ENCODE data around the gene PSMA5.
"Not testable (repeated sequence)": the region's sequence is repeated elsewhere in the genome, so short reads cannot be mapped to it uniquely, and the experiment has no call there.

Gene PSMA5

GRCh38 chr1:109426281-109427170 is at the start of gene PSMA5:
Gene PSMA5, minus strand, starts transcription at chr1:109426448. Its CDS starts 118 bp downstream, at chr1:109426330.
- DNase-seq = peak; percentile 84 to 90 (median 86)

- DNase-seq = no peak
These were observed 49.0 kb upstream of the PSMA5 start for GRCh38 chr1:109475261-109475660.

DNA sequence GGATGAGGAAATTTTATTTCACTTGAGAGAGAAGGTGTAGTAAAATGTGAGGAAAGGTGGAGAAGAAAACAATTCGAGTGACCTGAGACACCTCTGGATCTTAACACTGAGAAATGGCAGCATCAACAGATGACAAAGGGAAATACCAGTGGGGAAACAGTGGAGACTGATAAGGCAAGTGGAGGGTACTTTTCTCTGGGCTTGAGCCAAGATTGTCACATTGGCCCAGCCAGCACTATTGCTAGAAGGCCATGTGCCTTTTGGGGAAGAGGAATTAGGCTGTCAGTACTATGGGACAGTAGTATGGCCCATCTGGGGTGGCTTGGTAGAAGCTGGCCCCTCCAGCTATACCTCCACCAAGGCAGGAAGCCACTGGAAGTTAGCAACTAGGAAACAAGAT is 48.4 kb upstream of the PSMA5 start:
- no peak for DNase-seq

GRCh38 chr1:109473284-109474057 is 47.2 kb upstream of the PSMA5 start:
- DNase-seq = not testable (repeated sequence)

DNA sequence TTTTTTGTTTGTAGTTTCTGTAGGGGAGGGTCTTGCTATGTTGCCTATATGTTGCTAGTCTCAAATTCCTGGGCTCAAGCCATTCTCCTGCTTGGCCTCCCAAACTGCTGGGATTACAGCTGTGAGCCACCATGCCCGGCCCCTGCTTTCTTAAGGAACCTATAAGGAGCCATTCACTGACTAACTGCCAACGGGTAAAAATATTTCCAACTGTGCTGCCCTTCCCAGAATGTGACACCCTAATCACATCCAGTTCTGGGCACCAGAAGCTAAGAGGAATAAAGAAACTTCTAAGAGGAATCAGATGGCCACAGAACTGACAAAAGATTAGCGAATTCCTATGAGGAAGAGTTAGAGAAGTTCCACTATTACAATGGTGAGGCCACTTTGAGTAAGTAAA is 46.5 kb upstream of the PSMA5 start:
- DNase-seq = no peak

DNA sequence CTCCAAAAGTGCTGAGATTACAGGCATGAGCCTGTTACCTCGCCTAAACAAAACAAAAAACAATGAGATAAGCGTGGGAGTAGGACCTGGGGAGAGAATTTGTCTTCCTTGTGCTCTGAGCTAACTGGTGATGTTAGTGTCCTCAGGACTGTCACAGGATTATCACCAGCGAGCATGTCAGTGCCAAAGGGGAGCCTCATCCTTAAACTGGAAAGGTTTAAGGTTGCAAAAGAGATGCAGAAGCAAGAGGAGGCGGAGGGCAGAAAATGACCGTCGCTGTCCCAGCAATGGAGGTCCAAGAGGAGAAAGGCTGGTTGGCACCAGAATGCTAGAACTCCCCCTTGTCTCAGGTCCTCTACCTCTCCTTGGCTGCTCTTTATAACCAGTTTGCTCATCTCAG is 44.0 kb upstream of the PSMA5 start:
- DNase-seq = no peak

GRCh38 chr1:109468903-109469302 is 42.7 kb upstream of the PSMA5 start:
- no peak for DNase-seq

GRCh38 chr1:109468061-109468460 is 41.8 kb upstream of the PSMA5 start:
- DNase-seq = no peak

GRCh38 chr1:109467301-109467777 is 41.1 kb upstream of the PSMA5 start:
- no peak for DNase-seq

GRCh38 chr1:109466452-109467300 is 40.4 kb upstream of the PSMA5 start, which contains the start of gene SYPL2:
Gene SYPL2, plus strand, starts transcription at chr1:109466546. Its CDS starts 298 bp downstream, at chr1:109466844.
- no peak for DNase-seq

DNA sequence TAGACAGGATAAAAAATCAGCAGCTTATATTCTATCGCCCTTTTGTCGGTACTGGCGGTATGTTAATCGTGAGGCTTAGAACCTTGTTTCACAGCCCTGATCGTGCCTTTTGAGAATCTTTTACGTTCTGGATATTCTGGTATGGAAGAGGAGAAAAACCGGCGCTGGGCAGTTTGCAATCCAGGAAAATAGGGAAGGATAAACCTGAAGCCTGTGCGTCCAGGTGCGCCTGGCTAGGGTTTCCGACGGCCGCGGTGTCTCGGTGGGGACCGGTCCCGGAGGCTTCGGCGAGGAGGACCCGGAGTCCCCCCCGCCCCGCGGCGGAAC is 39.8 kb upstream of the PSMA5 start:
- no peak for DNase-seq

GRCh38 chr1:109457819-109458218 is 31.6 kb upstream of the PSMA5 start:
- no peak for DNase-seq

- no peak for DNase-seq
These were observed 28.4 kb upstream of the PSMA5 start for GRCh38 chr1:109454497-109455133.

- DNase-seq = no peak
These were observed 21.3 kb upstream of the PSMA5 start for GRCh38 chr1:109447524-109447923.

DNA sequence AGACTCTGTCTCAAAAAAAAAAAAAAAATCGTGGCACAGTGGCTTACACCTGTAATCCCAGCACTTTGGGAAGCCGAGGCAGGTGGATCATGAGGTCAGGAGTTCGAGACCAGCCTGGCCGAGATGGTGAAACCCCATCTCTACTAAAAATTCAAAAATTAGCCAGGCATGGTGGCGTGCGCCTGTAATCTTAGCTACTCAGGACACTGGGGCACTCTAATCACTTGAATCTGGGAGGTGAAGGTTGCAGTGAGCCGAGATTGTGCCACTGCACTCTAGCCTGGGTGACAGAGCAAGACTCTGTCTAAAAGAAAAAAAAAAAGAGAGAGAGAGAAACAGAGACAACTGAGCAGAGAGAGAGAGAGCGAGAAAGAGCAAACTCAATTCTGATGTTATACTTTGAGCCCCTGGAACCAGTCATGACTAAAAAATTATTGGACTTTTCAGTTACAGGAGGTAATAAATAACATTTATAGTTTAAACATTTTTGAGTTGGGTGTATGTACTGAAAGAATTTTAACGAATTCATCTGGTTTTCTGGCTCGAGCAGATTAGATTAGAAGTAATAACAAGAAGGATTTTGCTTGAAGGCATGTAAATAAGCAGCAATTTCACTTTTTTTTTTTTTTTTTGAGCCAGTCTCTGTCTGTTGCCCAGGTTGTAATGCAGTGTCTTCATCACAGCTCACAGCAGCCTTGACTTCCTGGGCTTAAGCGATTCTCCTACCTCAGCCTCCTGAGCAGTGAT is 19.9 kb upstream of the PSMA5 start:
- DNase-seq = not testable (repeated sequence)

DNA sequence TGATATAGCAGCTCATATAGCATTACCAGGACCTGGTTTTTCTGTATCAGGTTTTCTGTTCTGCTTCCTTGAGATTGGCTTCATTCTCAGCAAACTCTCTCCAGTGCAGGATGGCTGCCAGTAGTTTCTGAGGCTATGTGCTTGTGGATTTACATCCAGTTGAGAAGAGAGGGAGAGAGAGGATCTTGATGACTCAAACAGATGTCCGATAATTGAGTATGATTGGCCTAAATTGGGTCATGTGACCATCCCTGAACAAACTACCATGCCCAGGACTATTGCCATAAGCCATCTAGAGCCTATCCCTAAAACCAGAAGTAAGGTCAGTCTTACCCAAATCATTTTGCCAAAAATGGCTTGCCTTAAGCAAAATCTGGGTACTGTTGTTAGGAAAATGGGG is 18.1 kb upstream of the PSMA5 start:
- DNase-seq = no peak

- no peak for DNase-seq
These were observed 17.2 kb upstream of the PSMA5 start for GRCh38 chr1:109443476-109443875.

DNA sequence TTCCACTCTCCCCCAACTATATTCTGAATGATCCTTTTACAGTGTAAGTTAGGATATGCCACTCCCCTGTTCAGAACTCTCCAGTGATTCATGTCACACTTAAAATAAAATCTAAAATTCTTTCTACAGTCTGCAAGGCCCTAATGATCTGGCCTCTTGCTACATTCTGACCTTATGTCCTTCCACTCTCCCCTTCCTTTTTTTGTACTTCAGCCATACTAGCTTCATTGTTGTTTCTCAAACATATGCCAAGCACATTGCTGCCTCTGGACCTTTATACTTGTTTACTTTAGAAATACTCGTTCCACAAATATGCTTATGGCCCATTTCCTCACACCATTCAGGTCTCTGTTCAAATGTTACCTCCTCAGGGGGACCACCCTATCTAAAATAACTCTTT is 14.8 kb upstream of the PSMA5 start:
- DNase-seq = no peak

DNA sequence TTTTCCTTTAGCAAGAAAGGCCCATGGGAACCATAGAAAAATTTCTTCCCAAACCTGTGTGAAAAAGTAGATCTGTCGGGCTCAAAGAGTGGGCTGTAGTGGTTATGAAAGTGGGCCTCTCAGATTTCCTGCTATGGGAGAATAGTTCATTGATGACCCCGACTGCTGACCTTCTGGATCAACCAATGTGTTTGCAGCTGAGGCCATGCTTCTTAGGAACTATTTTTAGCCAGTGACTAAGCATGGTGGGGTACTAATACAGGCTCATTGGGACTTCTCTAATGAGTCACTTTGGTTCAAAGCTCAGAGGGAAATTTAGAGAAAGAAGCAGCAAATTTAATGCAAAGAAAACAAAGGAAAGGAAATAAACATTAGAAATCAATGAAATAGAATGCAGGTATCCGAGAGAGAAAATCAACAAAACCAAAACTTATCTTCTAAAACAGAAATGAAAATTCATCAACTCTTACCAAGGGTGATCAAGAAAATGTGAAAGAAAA is 12.6 kb upstream of the PSMA5 start:
- DNase-seq = no peak

GRCh38 chr1:109434484-109434883 is 8.2 kb upstream of the PSMA5 start:
- no peak for DNase-seq

GRCh38 chr1:109433322-109433721 is 7.1 kb upstream of the PSMA5 start:
- no peak for DNase-seq
